OCI-LY7 (cell line): Measurements from ENCODE around the gene CCIN. TPM values are rescaled to one million over a fixed set of nuclear protein-coding genes. Genes with fewer than 3 reads are reported as not detected.

Experiments
- BruUV-seq: library from RNA; stranded (reverse); fragments of 400-500 nt; replicated peaks from 2 replicates; lab custom pipeline; 2021; lab: Mats Ljungman, UMichigan
- CTCF ChIA-PET: fragments of 300-600 bp; sonication (Branson Sonifier 250); formaldehyde crosslinking; loops from one replicate; lab custom pipeline; 2022; ENCODE audit warnings: antibody characterized with exemption; ENCODE audit not compliant: unreplicated experiment; lab: Charles Lee
- POLR2A ChIA-PET: fragments of 300-600 bp; sonication (Branson Sonifier 250); formaldehyde crosslinking; loops from one replicate; lab custom pipeline; 2022; ENCODE audit warnings: antibody characterized with exemption; lab: Charles Lee
- DNase-seq: peaks from one replicate; pipeline ENCODE4 v3.0.0-alpha.2; 2015; ENCODE audit warnings: low spot score
- H2AFZ ChIP-seq: fragments of 200-600 bp; sonication (generic), shearing (Covaris generic); 2 replicates; pipeline ENCODE4 v1.6.1; 2014; ENCODE audit warnings: mild to moderate bottlenecking, antibody characterized with exemption, low read length, moderate library complexity
- H3K27ac ChIP-seq: fragments of 200-600 bp; sonication (generic); 2 replicates; pipeline ENCODE4 v1.5.1; 2014; ENCODE audit warnings: mixed run types, low read depth, mild to moderate bottlenecking, moderate library complexity, low read length, inconsistent platforms; ENCODE audit not compliant: poor library complexity, severe bottlenecking
- H3K36me3 ChIP-seq: fragments of 200-600 bp; sonication (generic); 2 replicates; pipeline ENCODE4 v1.6.1; 2014; ENCODE audit warnings: mild to moderate bottlenecking, antibody characterized with exemption, low read length, moderate library complexity, mixed read lengths; ENCODE audit not compliant: insufficient read depth
- H3K4me1 ChIP-seq: fragments of 200-600 bp; sonication (generic); 2 replicates; pipeline ENCODE4 v1.5.1; 2014; ENCODE audit warnings: mild to moderate bottlenecking, low read length; ENCODE audit not compliant: insufficient read depth, poor library complexity, severe bottlenecking
- H3K4me2 ChIP-seq: fragments of 200-600 bp; sonication (generic); 2 replicates; pipeline ENCODE4 v1.6.1; 2014; ENCODE audit warnings: mild to moderate bottlenecking, low read length
- H3K4me3 ChIP-seq: fragments of 200-600 bp; sonication (generic); 2 replicates; pipeline ENCODE4 v1.5.1; 2014; ENCODE audit warnings: mild to moderate bottlenecking, low read depth, low read length; ENCODE audit not compliant: poor library complexity, severe bottlenecking
- H3K79me2 ChIP-seq: fragments of 200-600 bp; sonication (generic); 2 replicates; pipeline ENCODE4 v1.6.1; 2016; ENCODE audit warnings: low read depth, mild to moderate bottlenecking, low read length, moderate library complexity, mixed read lengths; ENCODE audit not compliant: insufficient read depth
- H3K9me2 ChIP-seq: fragments of 200-600 bp; sonication (generic); 2 replicates; pipeline ENCODE4 v1.6.1; 2016; ENCODE audit warnings: mild to moderate bottlenecking, low read length, mixed read lengths; ENCODE audit not compliant: insufficient read depth
- H3K9me3 ChIP-seq: fragments of 200-600 bp; sonication (generic); 2 replicates; pipeline ENCODE4 v1.6.1; 2014; ENCODE audit warnings: mild to moderate bottlenecking, mixed run types, low read length, mixed read lengths
- H4K20me1 ChIP-seq: fragments of 200-600 bp; sonication (generic); 2 replicates; pipeline ENCODE4 v1.6.1; 2014; ENCODE audit warnings: mild to moderate bottlenecking, antibody characterized with exemption, low read length, moderate library complexity, mixed read lengths; ENCODE audit not compliant: insufficient read depth
- CTCF ChIP-seq: fragments of 200-600 bp; sonication (generic); conservative IDR thresholded peaks from 2 replicates; pipeline ENCODE4 v1.5.1; 2014; ENCODE audit warnings: mild to moderate bottlenecking, antibody characterized with exemption, low read length, moderate library complexity, mixed read lengths
- EZH2phosphoT487 ChIP-seq: fragments of 200-600 bp; sonication (generic); IDR thresholded peaks from 2 replicates; pipeline ENCODE4 v1.6.1; 2018; ENCODE audit warnings: low read depth, borderline replicate concordance, mild to moderate bottlenecking, mixed run types, antibody characterized with exemption, low read length, moderate library complexity, mixed read lengths
- intact Hi-C: fragments of 100-400 bp; cut with micrococcal nuclease; formaldehyde crosslinking; loops from one replicate; pipeline ENCODE4 v1.10.0; 2022; ENCODE audit not compliant: unreplicated experiment
- total RNA-seq, 2 experiments: library from RNA; depleted of rRNA in 1 of 2; stranded (reverse); fragments of >200 nt in 1 of 2; shearing (Covaris generic) in 1 of 2; gene quantifications; 2 replicates each; pipeline ENCODE4 v1.2.3, GENCODE V29; 2014 to 2022

The CCIN gene
- total RNA-seq, 2 experiments from 2014 or later, result not detected

GRCh38 chr9:36121971-36122370 lies 47.2 kb upstream of the CCIN start:
- intact Hi-C loops, result no loop called here
- no peak overlapping the region for H3K27ac ChIP-seq
- no peaks in the 10 kb centered on the region for H3K4me1 ChIP-seq
- TF ChIP-seq EZH2phosphoT487, result no peak
- no peak for TF ChIP-seq CTCF
- ChIA-PET CTCF (no interaction called here), POLR2A (no interaction called here)
- H3K4me3 ChIP-seq, result no peak overlapping the region
- no peaks in the 10 kb centered on the region for H4K20me1 ChIP-seq
- H2AFZ ChIP-seq, result no peak overlapping the region
- no TSS peak for BruUV-seq
- no peak overlapping the region for H3K4me2 ChIP-seq
- DNase-seq, result no peak
- no peaks in the 10 kb centered on the region; the same call in 1 of the 2 replicates for H3K79me2 ChIP-seq
- no peaks in the 10 kb centered on the region for H3K9me3 ChIP-seq
- no peaks in the 10 kb centered on the region for H3K36me3 ChIP-seq
- no peaks in the 10 kb centered on the region for H3K9me2 ChIP-seq

GRCh38 chr9:36123515-36123914 lies 45.7 kb upstream of the CCIN start:
- H3K4me2 ChIP-seq, result no peak overlapping the region
- ChIA-PET POLR2A (interaction anchor here (0.7 to 1.3 kb wide), 4 partner anchors 12 to 66 kb away, joined by 3 to 4 read pairs (median 4); no protein-coding TSS in a partner anchor), CTCF (no interaction called here)
- intact Hi-C loops, result no loop called here
- no peaks in the 10 kb centered on the region; the same call in 1 of the 2 replicates for H3K79me2 ChIP-seq
- no peak for DNase-seq
- no peaks in the 10 kb centered on the region for H3K9me3 ChIP-seq
- no peaks in the 10 kb centered on the region for H4K20me1 ChIP-seq
- no peak overlapping the region for H3K4me3 ChIP-seq
- H3K4me1 ChIP-seq, result peaks cover 4% of the 10 kb centered on the region
- H3K36me3 ChIP-seq, result no peaks in the 10 kb centered on the region
- no TSS peak for BruUV-seq
- H3K9me2 ChIP-seq, result no peaks in the 10 kb centered on the region
- no peak overlapping the region for H3K27ac ChIP-seq
- TF ChIP-seq CTCF, result no peak
- no peak for TF ChIP-seq EZH2phosphoT487
- H2AFZ ChIP-seq, result no peak overlapping the region

GRCh38 chr9:36125062-36125855 lies 43.9 kb upstream of the CCIN start:
- Histone ChIP-seq H3K27ac (no peak overlapping the region), H4K20me1 (no peaks in the 10 kb centered on the region), H3K4me1 (peaks cover 4% of the 10 kb centered on the region), H3K9me2 (no peaks in the 10 kb centered on the region), H3K9me3 (no peaks in the 10 kb centered on the region), H3K79me2 (no peaks in the 10 kb centered on the region; the same call in 1 of the 2 replicates), H2AFZ (no peak overlapping the region), H3K4me2 (no peak overlapping the region), H3K36me3 (no peaks in the 10 kb centered on the region), H3K4me3 (no peak overlapping the region)
- intact Hi-C loops, result no loop called here
- DNase-seq, result no peak
- TF ChIP-seq CTCF, result no peak
- no peak for TF ChIP-seq EZH2phosphoT487
- ChIA-PET CTCF (no interaction called here), POLR2A (interaction anchor here (1.2 kb wide), 1 partner anchor 23 kb away, joined by 4 read pairs; no protein-coding TSS in a partner anchor)
- no TSS peak for BruUV-seq
